Spleen (tissue), 11 donors: ENCODE results near the gene EXOC1L. TPM values are rescaled to one million over a fixed set of nuclear protein-coding genes. Genes with fewer than 3 reads are reported as not detected.
A peak's percentile ranks its signal among the peaks of the same experiment; 100 is the strongest.

Experiments used
- DNase-seq: peaks from one replicate; pipeline ENCODE4 v3.0.0-alpha.2; 2020
- H3K27ac ChIP-seq, 8 donors: fragments of 200-600 bp; sonication (generic) in 7 of 8; 1 replicate in 4 of 8; 2 replicates in 4 of 8; pipeline versions ENCODE4 v1.5.0 to v1.8.0; 2016 to 2021; ENCODE audit warnings: inconsistent platforms in 4 of 8, mild to moderate bottlenecking in 4 of 8, moderate library complexity in 1 of 8
- H3K27me3 ChIP-seq, 7 donors: fragments of 200-600 bp; sonication (generic) in 6 of 7; replicated peaks in 1 of 7; 1 replicate in 4 of 7; 2 replicates in 3 of 7; pipeline versions ENCODE4 v1.5.0 to v1.8.0; 2016 to 2021; ENCODE audit warnings: inconsistent platforms in 3 of 7, mild to moderate bottlenecking in 1 of 7
- H3K36me3 ChIP-seq, 6 donors: fragments of 200-600 bp; sonication (generic) in 5 of 6; 1 replicate in 4 of 6; 2 replicates in 2 of 6; pipeline versions ENCODE4 v1.5.0 to v1.8.0; 2016 to 2021; ENCODE audit warnings: inconsistent platforms in 2 of 6
- H3K4me1 ChIP-seq, 6 donors: fragments of 200-600 bp; sonication (generic) in 5 of 6; 1 replicate in 3 of 6; 2 replicates in 3 of 6; pipeline versions ENCODE4 v1.5.0 to v1.8.0; 2016 to 2021; ENCODE audit warnings: inconsistent platforms in 3 of 6
- H3K4me3 ChIP-seq, 8 donors: fragments of 200-600 bp; sonication (generic) in 7 of 8; 1 replicate in 4 of 8; 2 replicates in 4 of 8; pipeline versions ENCODE4 v1.5.0 to v1.8.0; 2016 to 2021; ENCODE audit warnings: inconsistent platforms in 4 of 8, mild to moderate bottlenecking in 4 of 8, moderate library complexity in 2 of 8
- H3K9me3 ChIP-seq, 8 donors: fragments of 200-600 bp; sonication (generic) in 7 of 8; 1 replicate in 4 of 8; 2 replicates in 4 of 8; pipeline versions ENCODE4 v1.5.0 to v1.8.0; 2016 to 2021; ENCODE audit warnings: inconsistent platforms in 4 of 8
- POLR2A ChIP-seq, 3 donors: fragments of 450-650 bp; IDR thresholded peaks; one replicate each; pipeline ENCODE4 v1.5.1; 2017; ENCODE audit warnings: antibody characterized with exemption in 3 of 3, mild to moderate bottlenecking in 1 of 3
- POLR2AphosphoS5 ChIP-seq, 3 donors: sonication (generic); formaldehyde crosslinking; IDR thresholded peaks; one replicate each; pipeline ENCODE4 v1.5.1; 2017; ENCODE audit warnings: antibody characterized with exemption in 3 of 3
- WGBS, 5 donors: extraction: QIAGEN DNeasy Blood & Tissue Kit in 3 of 5; methylation state at CpG; one replicate each; pipeline versions ENCODE4 v1.1.5 to v1.1.7; 2013 to 2018; 5-methylcytosine and 5-hydroxymethylcytosine counted together
- intact Hi-C: fragments of 100-400 bp; cut with DNase I; formaldehyde crosslinking; loops from one replicate; pipeline ENCODE4 v1.15.0; 2023; ENCODE audit warnings: low total_unique reads
- polyA plus RNA-seq, 3 donors: library from polyadenylated mRNA; stranded (reverse); fragments of 200-250 nt; gene quantifications; one replicate each; pipeline ENCODE4 v1.2.1, GENCODE V29; 2013
- total RNA-seq, 7 donors: library from RNA; depleted of rRNA in 3 of 7; stranded (reverse); fragments of >200 nt in 3 of 7; fragmentation: NEBNext Ultra II Directional in 4 of 7; extraction: Animal tissue kit (Norgen Biotek cat#: 25700) in 4 of 7; gene quantifications; one replicate each; pipeline versions ENCODE4 v1.1.0 to v1.2.1, GENCODE V29; 2016 to 2021
- TF ChIP-seq, protein P1 (sequence below), 11 experiments: fragments of 200-600 bp in 7 of 11; fragments of 450-650 bp in 4 of 11; sonication (generic) in 4 of 11; IDR thresholded peaks in 8 of 11; conservative IDR thresholded peaks in 3 of 11; 1 replicate in 7 of 11; 2 replicates in 4 of 11; pipeline versions ENCODE4 v1.4.0 to v1.8.0; 2016 to 2021; ENCODE audit warnings: antibody characterized with exemption in 11 of 11, inconsistent platforms in 4 of 11, mild to moderate bottlenecking in 1 of 11
- donor health status: healthy with polysubstance abuse.
- donor health status: DM: no; HTN: no; CAD: no; lungs with moderate emphysema.
- donor health status: DM: no; HTN: no; CAD: no.
- donor health status: Bipolar disorder and iron deficiency.
- donor health status: healthy.
- donor health status: DM: no; HTN: no; CAD: no.
- donor health status: DM: yes; HTN: yes; CAD: no.

Gene EXOC1L
- total and polyA plus RNA-seq, 10 donors: not detected

DNA sequence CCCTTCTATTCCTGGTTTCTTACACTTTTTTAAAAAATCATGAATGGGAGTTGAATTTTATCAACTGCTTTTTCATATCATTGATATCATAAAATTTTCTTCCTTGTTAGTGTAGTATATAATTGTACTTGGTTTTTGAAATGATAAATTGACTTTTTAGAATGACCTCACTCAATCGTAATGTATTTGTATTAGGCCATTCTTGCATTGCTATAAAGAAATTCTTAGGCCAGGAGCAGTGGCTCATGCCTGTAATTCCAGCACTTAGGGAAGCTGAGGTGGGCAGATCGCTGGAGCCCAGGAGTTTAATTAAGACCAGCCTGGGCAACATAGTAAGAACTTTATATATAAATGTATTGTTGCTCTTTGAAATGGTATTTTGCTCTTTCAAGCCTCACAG, 40.1 kb downstream of the EXOC1L start:
- Histone ChIP-seq H3K36me3 (peaks cover 0 to 74% (median 33%) of the 10 kb centered on the region in 6 donors), H3K4me1 (peaks cover 10 to 33% (median 14%) of the 10 kb centered on the region in 6 donors), H3K4me3 (no peak overlapping the region), H3K27me3 (no peaks in the 10 kb centered on the region), H3K27ac (no peak overlapping the region), H3K9me3 (peaks cover 0 to 7% (median 0%) of the 10 kb centered on the region in 8 donors)
- 69 to 98% (median 74%) methylated on average over 2 of the region's 2 CpGs for WGBS, 5 donors
- DNase-seq: no peak
- TF ChIP-seq POLR2AphosphoS5 (IDR thresholded peaks at IDR 0.05) (no peak), POLR2A (IDR thresholded peaks at IDR 0.05) (no peak)
- TF ChIP-seq, protein P1, sequence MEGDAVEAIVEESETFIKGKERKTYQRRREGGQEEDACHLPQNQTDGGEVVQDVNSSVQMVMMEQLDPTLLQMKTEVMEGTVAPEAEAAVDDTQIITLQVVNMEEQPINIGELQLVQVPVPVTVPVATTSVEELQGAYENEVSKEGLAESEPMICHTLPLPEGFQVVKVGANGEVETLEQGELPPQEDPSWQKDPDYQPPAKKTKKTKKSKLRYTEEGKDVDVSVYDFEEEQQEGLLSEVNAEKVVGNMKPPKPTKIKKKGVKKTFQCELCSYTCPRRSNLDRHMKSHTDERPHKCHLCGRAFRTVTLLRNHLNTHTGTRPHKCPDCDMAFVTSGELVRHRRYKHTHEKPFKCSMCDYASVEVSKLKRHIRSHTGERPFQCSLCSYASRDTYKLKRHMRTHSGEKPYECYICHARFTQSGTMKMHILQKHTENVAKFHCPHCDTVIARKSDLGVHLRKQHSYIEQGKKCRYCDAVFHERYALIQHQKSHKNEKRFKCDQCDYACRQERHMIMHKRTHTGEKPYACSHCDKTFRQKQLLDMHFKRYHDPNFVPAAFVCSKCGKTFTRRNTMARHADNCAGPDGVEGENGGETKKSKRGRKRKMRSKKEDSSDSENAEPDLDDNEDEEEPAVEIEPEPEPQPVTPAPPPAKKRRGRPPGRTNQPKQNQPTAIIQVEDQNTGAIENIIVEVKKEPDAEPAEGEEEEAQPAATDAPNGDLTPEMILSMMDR (IDR thresholded peaks at IDR 0.05 in 8 of 11, conservative IDR thresholded peaks at IDR 0.05 in 3 of 11): no peak
- intact Hi-C loops: loop anchor here (10.0 kb wide), 1 partner anchor 85 kb away; the partner anchor contains the start of gene CEP135

DNA sequence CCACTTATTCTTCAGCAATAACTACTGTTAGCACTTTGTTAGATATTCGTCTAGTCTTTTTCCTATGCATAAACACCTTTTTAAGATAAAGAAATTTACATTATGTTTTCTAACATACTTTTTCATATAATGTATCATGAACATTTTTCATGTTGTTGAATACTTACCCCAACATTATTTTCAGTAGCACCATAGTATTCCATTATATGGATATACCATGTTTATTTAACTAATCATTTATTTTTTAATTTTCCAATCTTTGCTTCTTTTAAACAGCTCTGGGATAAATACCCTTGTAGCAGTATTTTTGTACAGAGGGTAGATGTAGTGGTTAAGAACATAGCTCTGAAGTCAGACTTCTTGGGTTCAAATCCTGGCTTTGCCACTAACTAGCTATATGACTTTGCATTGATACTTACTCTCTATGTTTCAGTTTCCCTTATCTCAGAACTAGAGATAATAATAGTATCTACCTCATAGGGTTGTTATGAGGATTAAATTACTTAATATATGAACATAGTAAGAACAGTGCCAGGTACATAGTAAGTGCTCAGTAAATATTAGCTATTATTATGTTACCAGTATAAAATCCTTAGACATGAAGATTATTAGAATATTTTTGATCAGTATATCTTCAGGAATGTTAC, 45.1 kb downstream of the EXOC1L start:
- 90 to 97% (median 95%) methylated on average over 1 of the region's 1 CpG for WGBS, 5 donors
- Histone ChIP-seq H3K9me3 (no peaks in the 10 kb centered on the region), H3K4me3 (no peak overlapping the region), H3K27me3 (no peaks in the 10 kb centered on the region), H3K4me1 (peaks cover 4 to 28% (median 15%) of the 10 kb centered on the region in 6 donors), H3K36me3 (peaks cover 0 to 78% (median 47%) of the 10 kb centered on the region in 6 donors), H3K27ac (no peak overlapping the region)
- TF ChIP-seq POLR2AphosphoS5 (IDR thresholded peaks at IDR 0.05): no peak
- no peak for DNase-seq
- intact Hi-C loops: no loop called here

DNA sequence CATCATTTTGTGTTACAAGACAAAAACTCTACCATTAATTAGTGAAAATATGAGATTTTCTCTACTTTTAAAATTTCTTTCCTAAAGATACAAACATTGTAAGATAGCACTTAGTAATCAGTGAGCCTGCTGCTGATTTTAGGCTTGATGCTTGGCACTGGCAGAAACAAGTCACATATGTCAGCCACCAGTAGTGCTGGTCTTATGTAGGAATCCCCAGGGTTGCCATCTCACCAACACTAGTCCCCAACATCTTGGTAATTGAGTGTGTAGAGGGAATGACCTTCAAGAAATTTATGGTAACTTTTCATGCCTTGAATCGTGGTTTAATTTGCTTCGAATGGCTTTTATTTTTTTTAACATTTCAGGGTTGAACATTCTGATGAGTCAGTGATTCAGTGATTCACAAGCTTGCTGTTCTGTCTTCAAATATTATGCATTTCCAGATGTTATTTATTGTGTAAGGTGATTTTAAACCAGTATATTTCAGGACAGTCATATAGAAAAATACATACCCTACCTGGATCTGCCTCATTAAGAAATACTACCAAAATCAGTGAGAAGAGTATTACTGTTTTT, 45.7 kb downstream of the EXOC1L start:
- 61 to 82% (median 69%) methylated on average over 2 of the region's 2 CpGs for WGBS, 5 donors
- peaks cover 0 to 78% (median 52%) of the 10 kb centered on the region in 6 donors for H3K36me3 ChIP-seq

DNA sequence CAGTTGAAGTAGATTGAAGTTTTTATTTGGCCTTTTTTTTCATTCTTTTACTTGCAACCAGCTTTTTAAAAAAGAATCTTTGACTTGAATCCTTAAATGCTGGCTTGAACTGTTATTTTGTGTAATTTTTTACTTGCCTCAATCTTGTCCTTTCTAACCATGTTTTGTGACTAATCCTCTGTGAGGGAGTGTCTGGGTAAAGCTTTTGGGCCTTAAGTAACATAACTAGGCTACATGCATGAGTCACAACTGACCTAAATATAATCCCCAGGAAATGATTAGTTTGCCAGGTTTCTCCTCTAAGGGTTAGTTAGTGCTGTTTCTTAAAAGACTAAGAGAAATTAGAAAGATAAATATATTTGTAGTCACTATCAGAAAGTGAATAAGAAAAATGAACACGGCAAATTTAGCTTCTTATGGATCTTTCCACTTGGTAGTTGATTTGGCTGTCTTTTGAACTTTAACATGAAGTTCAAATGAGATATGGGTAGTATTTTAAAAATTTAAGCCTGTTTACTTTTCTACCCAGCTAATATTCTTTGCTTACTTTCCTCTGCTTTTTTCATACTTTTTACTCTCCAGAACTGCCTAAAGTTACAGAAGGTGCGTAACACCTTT, 46.8 kb downstream of the EXOC1L start:
- Histone ChIP-seq H3K9me3 (no peaks in the 10 kb centered on the region), H3K4me3 (no peak overlapping the region), H3K27me3 (no peaks in the 10 kb centered on the region), H3K27ac (peak overlapping the region in 7 of 8 donors; percentile 19 to 59 (median 45)), H3K4me1 (peaks cover 4 to 28% (median 15%) of the 10 kb centered on the region in 6 donors), H3K36me3 (peaks cover 0 to 78% (median 56%) of the 10 kb centered on the region in 6 donors)
- DNase-seq: no peak
- 57 to 75% (median 63%) methylated on average over 2 of the region's 2 CpGs for WGBS, 5 donors
- no peak for TF ChIP-seq POLR2A (IDR thresholded peaks at IDR 0.05)
- TF ChIP-seq POLR2AphosphoS5 (IDR thresholded peaks at IDR 0.05): no peak
- TF ChIP-seq, protein P1 (IDR thresholded peaks at IDR 0.05 in 8 of 11, conservative IDR thresholded peaks at IDR 0.05 in 3 of 11): no peak
- intact Hi-C loops: no loop called here

More for the DNA sequence above, 45.7 kb downstream of the EXOC1L start:
- no peak for TF ChIP-seq POLR2AphosphoS5 (IDR thresholded peaks at IDR 0.05)
- no peak for TF ChIP-seq POLR2A (IDR thresholded peaks at IDR 0.05)
- TF ChIP-seq, protein P1 (IDR thresholded peaks at IDR 0.05 in 8 of 11, conservative IDR thresholded peaks at IDR 0.05 in 3 of 11): no peak
- Histone ChIP-seq H3K27me3 (no peaks in the 10 kb centered on the region), H3K4me3 (no peak overlapping the region), H3K4me1 (peaks cover 4 to 28% (median 15%) of the 10 kb centered on the region in 6 donors), H3K9me3 (no peaks in the 10 kb centered on the region), H3K27ac (peak overlapping the region in 1 of 8 donors; percentile 59)
- intact Hi-C loops: no loop called here
- DNase-seq: no peak
